IMR-90 (cell line): ENCODE results near the gene MYPOP. TPM values are rescaled to one million over a fixed set of nuclear protein-coding genes. Genes with fewer than 3 reads are reported as not detected.
A peak's percentile ranks its signal among the peaks of the same experiment; 100 is the strongest.

Source experiments
- ATAC-seq: fragments of 200-7000 bp; cut with Tn5 transposase; 2 replicates; pipeline ENCODE4 v1.9.1; 2020; ENCODE audit warnings: low read depth, mild to moderate bottlenecking, moderate library complexity
- BruUV-seq: library from RNA; stranded (reverse); fragments of 400-500 nt; replicated peaks from 2 replicates; lab custom pipeline; 2021; lab: Mats Ljungman, UMichigan
- CTCF ChIA-PET: fragments of 300-600 bp; formaldehyde crosslinking; extraction: SDS; loops from one replicate; lab custom pipeline; 2021; ENCODE audit warnings: antibody characterized with exemption; lab: Yijun Ruan, JAX
- POLR2A ChIA-PET: fragments of 300-600 bp; sonication (Branson Sonifier 250); formaldehyde crosslinking; loops from one replicate; lab custom pipeline; 2022; ENCODE audit warnings: antibody characterized with exemption; ENCODE audit not compliant: unreplicated experiment; lab: Charles Lee
- DNase-seq: peaks from one replicate; pipeline ENCODE4 v3.0.0; 2013
- H2AFZ ChIP-seq: replicated peaks from 2 replicates; pipeline ENCODE3; 2013; ENCODE audit warnings: low read length, mild to moderate bottlenecking; ENCODE audit not compliant: poor library complexity
- H2AK5ac ChIP-seq: 2 replicates; pipeline ENCODE4 v1.6.1; 2013; ENCODE audit warnings: low read depth, low read length, inconsistent platforms
- H2AK9ac ChIP-seq: replicated peaks from 2 replicates; pipeline ENCODE3; 2013; ENCODE audit warnings: mild to moderate bottlenecking, low read depth, low read length, moderate library complexity; ENCODE audit not compliant: poor library complexity
- H2BK120ac ChIP-seq: 2 replicates; pipeline ENCODE4 v1.6.1; 2013; ENCODE audit warnings: low read depth, low read length, inconsistent platforms
- H2BK15ac ChIP-seq: 3 replicates; pipeline ENCODE4 v1.6.1; 2013; ENCODE audit warnings: low read depth, low read length, inconsistent platforms
- H2BK20ac ChIP-seq: 2 replicates; pipeline ENCODE4 v1.6.1; 2013; ENCODE audit warnings: low read depth, mild to moderate bottlenecking, inconsistent platforms, low read length, moderate library complexity
- H2BK5ac ChIP-seq: 2 replicates; pipeline ENCODE4 v1.6.1; 2013; ENCODE audit warnings: mild to moderate bottlenecking, low read depth, low read length, inconsistent platforms; ENCODE audit not compliant: poor library complexity, severe bottlenecking
- H3K14ac ChIP-seq: replicated peaks from 2 replicates; pipeline ENCODE4 v1.6.1; 2013; ENCODE audit warnings: low read depth, low read length, inconsistent platforms
- H3K18ac ChIP-seq: 2 replicates; pipeline ENCODE4 v1.6.1; 2013; ENCODE audit warnings: low read depth, low read length, control low read depth
- H3K23ac ChIP-seq: 2 replicates; pipeline ENCODE4 v1.6.1; 2013; ENCODE audit warnings: low read depth, low read length, inconsistent platforms
- H3K27ac ChIP-seq: 2 replicates; pipeline ENCODE4 v1.5.1; 2013; ENCODE audit warnings: mild to moderate bottlenecking, control low read depth, low read length; ENCODE audit not compliant: insufficient read depth
- H3K27me3 ChIP-seq: 2 replicates; pipeline ENCODE4 v1.6.1; 2013; ENCODE audit warnings: low read length; ENCODE audit not compliant: control insufficient read depth, insufficient read depth
- H3K36me3 ChIP-seq: 2 replicates; pipeline ENCODE4 v1.6.1; 2013; ENCODE audit warnings: low read length, mixed read lengths; ENCODE audit not compliant: control insufficient read depth, insufficient read depth
- H3K4ac ChIP-seq: 2 replicates; pipeline ENCODE4 v1.6.1; 2013; ENCODE audit warnings: low read depth, low read length, inconsistent platforms
- H3K4me1 ChIP-seq: 2 replicates; pipeline ENCODE4 v1.6.1; 2013; ENCODE audit warnings: low read length, mixed read lengths; ENCODE audit not compliant: control insufficient read depth, insufficient read depth
- H3K4me2 ChIP-seq: 2 replicates; pipeline ENCODE4 v1.6.1; 2013; ENCODE audit warnings: low read depth, mild to moderate bottlenecking, control low read depth, low read length, moderate library complexity
- H3K4me3 ChIP-seq: 2 replicates; pipeline ENCODE4 v1.5.1; 2013; ENCODE audit warnings: low read depth, mild to moderate bottlenecking, control low read depth, low read length, moderate library complexity; ENCODE audit not compliant: insufficient read depth
- H3K56ac ChIP-seq: 2 replicates; pipeline ENCODE4 v1.6.1; 2013; ENCODE audit warnings: low read length, inconsistent platforms; ENCODE audit not compliant: insufficient read depth; ENCODE audit errors: extremely low read depth
- H3K79me1 ChIP-seq, 2 experiments: 2 replicates each; pipeline ENCODE4 v1.6.1; 2013; ENCODE audit warnings: low read length in 2 of 2, inconsistent platforms in 1 of 2, low read depth in 1 of 2
- H3K9ac ChIP-seq: 2 replicates; pipeline ENCODE4 v1.6.1; 2013; ENCODE audit warnings: low read depth, low read length, control low read depth
- H3K9me1 ChIP-seq: 2 replicates; pipeline ENCODE4 v1.6.1; 2013; ENCODE audit warnings: low read length, inconsistent platforms; ENCODE audit not compliant: insufficient read depth
- H3K9me3 ChIP-seq: 2 replicates; pipeline ENCODE4 v1.6.1; 2013; ENCODE audit warnings: low read length; ENCODE audit not compliant: control insufficient read depth, insufficient read depth
- H4K20me1 ChIP-seq: 2 replicates; pipeline ENCODE4 v1.6.1; 2013; ENCODE audit warnings: low read length, inconsistent platforms; ENCODE audit not compliant: insufficient read depth
- H4K5ac ChIP-seq: 2 replicates; pipeline ENCODE4 v1.6.1; 2013; ENCODE audit warnings: mild to moderate bottlenecking, low read depth, low read length, control low read depth
- H4K8ac ChIP-seq, 2 experiments: 2 replicates each; pipeline ENCODE4 v1.6.1; 2013; ENCODE audit warnings: low read depth in 2 of 2, low read length in 2 of 2, control low read depth in 1 of 2, inconsistent platforms in 1 of 2
- H4K91ac ChIP-seq: 2 replicates; pipeline ENCODE4 v1.6.1; 2013; ENCODE audit warnings: low read depth, low read length, inconsistent platforms; ENCODE audit not compliant: insufficient read depth
- BHLHE40 ChIP-seq: fragments of 150-350 bp; IDR thresholded peaks from 2 replicates; pipeline ENCODE4 v1.6.1; 2016; ENCODE audit warnings: mild to moderate bottlenecking, low read depth, low read length
- CEBPB ChIP-seq: IDR thresholded peaks from 2 replicates; pipeline ENCODE4 v1.6.1; 2012; ENCODE audit warnings: low read depth, low read length, improper control_type of control experiment
- CHD1 ChIP-seq: IDR thresholded peaks from 2 replicates; pipeline ENCODE4 v1.6.1; 2012; ENCODE audit warnings: low read depth, low read length, improper control_type of control experiment
- FOS ChIP-seq: fragments of 150-350 bp; IDR thresholded peaks from 2 replicates; pipeline ENCODE4 v1.6.1; 2016; ENCODE audit warnings: low read depth, low read length
- MAFK ChIP-seq: IDR thresholded peaks from 2 replicates; pipeline ENCODE4 v1.6.1; 2012; ENCODE audit warnings: low read depth, low read length, improper control_type of control experiment
- MAZ ChIP-seq: IDR thresholded peaks from 2 replicates; pipeline ENCODE4 v1.6.1; 2012; ENCODE audit warnings: low read depth, mild to moderate bottlenecking, low read length, improper control_type of control experiment, moderate library complexity, borderline replicate concordance
- NFE2L2 ChIP-seq: fragments of 150-350 bp; IDR thresholded peaks from 2 replicates; pipeline ENCODE4 v1.6.1; 2016; ENCODE audit warnings: low read depth, mild to moderate bottlenecking, low read length
- POLR2A ChIP-seq: IDR thresholded peaks from 2 replicates; pipeline ENCODE4 v1.6.1; 2012; ENCODE audit warnings: mild to moderate bottlenecking, low read depth, low read length
- RAD21 ChIP-seq: IDR thresholded peaks from 2 replicates; pipeline ENCODE4 v1.6.1; 2012; ENCODE audit warnings: low read length, improper control_type of control experiment
- RCOR1 ChIP-seq: IDR thresholded peaks from 2 replicates; pipeline ENCODE4 v1.6.1; 2012; ENCODE audit warnings: mild to moderate bottlenecking, low read length, improper control_type of control experiment; ENCODE audit not compliant: insufficient replicate concordance
- RFX5 ChIP-seq: IDR thresholded peaks from 2 replicates; pipeline ENCODE4 v1.8.0; 2012; ENCODE audit warnings: low read depth, mild to moderate bottlenecking, low read length, moderate library complexity
- SMC3 ChIP-seq: fragments of 150-350 bp; IDR thresholded peaks from 2 replicates; pipeline ENCODE4 v1.6.1; 2016; ENCODE audit warnings: low read depth, mild to moderate bottlenecking, antibody characterized with exemption, low read length, moderate library complexity
- WGBS, 2 experiments: methylation state at CpG; one replicate each; pipeline versions ENCODE4 v1.1.5 to v1.1.7; 2013; ENCODE audit warnings: missing lambda C conversion rate in 2 of 2; ENCODE audit not compliant: insufficient read length in 1 of 2; ENCODE audit errors: extremely low coverage in 2 of 2; 5-methylcytosine and 5-hydroxymethylcytosine counted together
- dilution Hi-C: fragments of 300-500 bp; cut with HindIII; formaldehyde crosslinking; loops from one replicate; pipeline ENCODE4 v1.14.3; 2018; ENCODE audit warnings: low sequenced_read_pairs; ENCODE audit not compliant: unreplicated experiment
- in situ Hi-C: fragments of 300-500 bp; cut with MboI; formaldehyde crosslinking; loops from 3 replicates; pipeline ENCODE4 v1.14.3; 2019; ENCODE audit warnings: low sequenced_read_pairs, inconsistent platforms, mixed read lengths
- intact Hi-C: fragments of 100-400 bp; cut with micrococcal nuclease; formaldehyde crosslinking; loops from 2 replicates; pipeline ENCODE4 v1.10.0; 2022
- polyA plus RNA-seq, 3 experiments: library from polyadenylated mRNA; depleted of rRNA; stranded (reverse); fragments of >200 nt; gene quantifications; 2 replicates each; pipeline ENCODE4 v1.2.3, GENCODE V29; 2012; ENCODE audit warnings: low replicate concordance in 1 of 3
- total RNA-seq: library from RNA; depleted of rRNA; stranded (reverse); fragments of >200 nt; gene quantifications from 2 replicates; pipeline ENCODE4 v1.2.3, GENCODE V29; 2012
- TF ChIP-seq, protein P1 (sequence below): fragments of 150-350 bp; IDR thresholded peaks from 2 replicates; pipeline ENCODE4 v1.6.1; 2016; ENCODE audit warnings: low read depth, mild to moderate bottlenecking, low read length, moderate library complexity, borderline replicate concordance
- TF ChIP-seq, protein P2 (sequence below): conservative IDR thresholded peaks from 2 replicates; pipeline ENCODE4 v1.5.1; 2012; ENCODE audit warnings: mild to moderate bottlenecking, low read depth, low read length, improper control_type of control experiment

MYPOP gene
- total and polyA plus RNA-seq, 2 of the 4 experiments (the other 2 are of a cell fraction) = 0.36 to 2.8 TPM

DNA sequence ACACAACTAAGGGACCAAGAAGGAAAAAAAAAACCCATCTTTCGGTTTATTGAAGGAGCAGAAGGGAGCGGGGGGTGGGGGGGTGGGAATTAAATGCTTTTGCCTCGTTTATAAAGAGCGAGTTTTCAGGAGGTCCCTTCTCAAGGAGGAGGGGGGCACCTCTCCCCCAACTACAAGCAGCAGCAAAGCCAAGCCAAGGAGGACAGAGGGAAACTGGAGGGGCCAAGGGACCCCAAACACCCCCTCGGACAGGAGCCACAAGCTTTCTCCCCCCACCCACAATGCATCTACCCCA, 18.9 kb downstream of the MYPOP start (continued):
- no peak for TF ChIP-seq RFX5
- no peak for TF ChIP-seq POLR2A
- TF ChIP-seq CHD1 = no peak
- no peak for TF ChIP-seq MAFK
- TF ChIP-seq CEBPB = no peak
- TF ChIP-seq SMC3 = no peak
- no peak for TF ChIP-seq NFE2L2

DNA sequence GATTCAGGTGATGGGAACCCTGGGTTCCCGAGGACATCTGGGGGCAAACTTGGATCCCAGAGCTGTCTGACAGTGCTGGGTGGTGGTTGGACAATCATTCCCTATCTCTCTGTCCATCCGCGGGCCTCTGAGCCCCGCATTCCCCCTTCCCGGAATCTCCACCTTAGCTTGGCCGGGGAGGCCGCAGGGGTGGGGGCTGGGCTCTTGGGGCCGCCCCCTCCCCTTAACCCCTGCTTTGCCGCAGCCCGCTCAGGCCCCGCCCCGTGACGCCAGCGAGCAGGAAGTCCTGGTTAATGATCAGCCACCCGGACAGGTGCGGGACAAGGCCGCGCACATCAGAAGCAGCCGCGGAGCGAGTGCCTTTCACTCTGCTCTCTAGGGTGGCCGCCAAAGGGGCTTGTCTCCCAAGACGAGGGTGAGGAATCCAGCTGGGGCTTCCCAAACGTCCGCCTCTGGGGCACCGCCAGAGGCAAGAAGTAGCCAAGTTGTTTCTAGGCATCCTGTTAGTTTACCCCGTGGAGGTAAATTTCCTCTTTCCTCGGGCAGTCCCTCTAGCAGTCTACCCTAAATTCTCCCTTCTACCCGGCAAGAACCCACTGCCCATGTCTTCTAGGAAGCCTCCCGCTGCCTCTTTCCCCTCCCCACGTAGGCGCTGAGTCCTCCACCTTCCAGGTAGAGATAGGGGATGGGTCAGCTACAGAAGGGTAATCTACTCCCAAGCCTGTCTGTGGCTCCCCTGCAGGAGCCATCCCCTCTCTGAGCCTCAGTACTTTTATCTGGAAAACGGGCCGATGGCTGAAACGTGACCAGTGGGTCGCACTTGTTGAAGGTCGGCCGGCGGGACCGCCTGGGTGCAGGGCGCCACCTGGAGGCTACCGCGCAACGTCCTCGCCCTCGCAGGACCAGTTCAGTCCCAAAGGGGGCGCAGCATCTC, 19.5 kb downstream of the MYPOP start:
- peak overlapping the region; percentile 66 for H2AFZ ChIP-seq
- TF ChIP-seq SMC3 = peak; percentile 83
- TF ChIP-seq MAFK = no peak
- TF ChIP-seq, protein P1, sequence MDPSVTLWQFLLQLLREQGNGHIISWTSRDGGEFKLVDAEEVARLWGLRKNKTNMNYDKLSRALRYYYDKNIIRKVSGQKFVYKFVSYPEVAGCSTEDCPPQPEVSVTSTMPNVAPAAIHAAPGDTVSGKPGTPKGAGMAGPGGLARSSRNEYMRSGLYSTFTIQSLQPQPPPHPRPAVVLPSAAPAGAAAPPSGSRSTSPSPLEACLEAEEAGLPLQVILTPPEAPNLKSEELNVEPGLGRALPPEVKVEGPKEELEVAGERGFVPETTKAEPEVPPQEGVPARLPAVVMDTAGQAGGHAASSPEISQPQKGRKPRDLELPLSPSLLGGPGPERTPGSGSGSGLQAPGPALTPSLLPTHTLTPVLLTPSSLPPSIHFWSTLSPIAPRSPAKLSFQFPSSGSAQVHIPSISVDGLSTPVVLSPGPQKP = no peak
- TF ChIP-seq RAD21 = peak; percentile 81
- TF ChIP-seq MAZ = peak; percentile 29; the same call in 1 of the 2 replicates
- TF ChIP-seq BHLHE40 = peak; percentile 94
- TF ChIP-seq, protein P2, sequence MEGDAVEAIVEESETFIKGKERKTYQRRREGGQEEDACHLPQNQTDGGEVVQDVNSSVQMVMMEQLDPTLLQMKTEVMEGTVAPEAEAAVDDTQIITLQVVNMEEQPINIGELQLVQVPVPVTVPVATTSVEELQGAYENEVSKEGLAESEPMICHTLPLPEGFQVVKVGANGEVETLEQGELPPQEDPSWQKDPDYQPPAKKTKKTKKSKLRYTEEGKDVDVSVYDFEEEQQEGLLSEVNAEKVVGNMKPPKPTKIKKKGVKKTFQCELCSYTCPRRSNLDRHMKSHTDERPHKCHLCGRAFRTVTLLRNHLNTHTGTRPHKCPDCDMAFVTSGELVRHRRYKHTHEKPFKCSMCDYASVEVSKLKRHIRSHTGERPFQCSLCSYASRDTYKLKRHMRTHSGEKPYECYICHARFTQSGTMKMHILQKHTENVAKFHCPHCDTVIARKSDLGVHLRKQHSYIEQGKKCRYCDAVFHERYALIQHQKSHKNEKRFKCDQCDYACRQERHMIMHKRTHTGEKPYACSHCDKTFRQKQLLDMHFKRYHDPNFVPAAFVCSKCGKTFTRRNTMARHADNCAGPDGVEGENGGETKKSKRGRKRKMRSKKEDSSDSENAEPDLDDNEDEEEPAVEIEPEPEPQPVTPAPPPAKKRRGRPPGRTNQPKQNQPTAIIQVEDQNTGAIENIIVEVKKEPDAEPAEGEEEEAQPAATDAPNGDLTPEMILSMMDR = peak; percentile 100
- TF ChIP-seq CEBPB = no peak
- peak; percentile 75 for TF ChIP-seq RCOR1
- no peak for TF ChIP-seq FOS

More for the DNA sequence above, 19.5 kb downstream of the MYPOP start:
- in situ Hi-C loops = no loop called here
- ATAC-seq (peak; percentile 22), DNase-seq (peak; percentile 82)
- ChIA-PET POLR2A (interaction anchor here (0.6 kb wide), 1 partner anchor 63 kb away, joined by 5 read pairs; no protein-coding TSS in a partner anchor), CTCF (no interaction called here)
- Histone ChIP-seq H2BK120ac (no peak overlapping the region), H3K9ac (no peak overlapping the region), H4K20me1 (peaks cover 15% of the 10 kb centered on the region), H2BK15ac (no peak overlapping the region), H3K9me3 (no peaks in the 10 kb centered on the region), H3K36me3 (peaks cover 7% of the 10 kb centered on the region; the same call in 1 of the 2 replicates), H2BK5ac (no peak overlapping the region), H4K5ac (no peak overlapping the region), H3K27ac (no peak overlapping the region), H3K79me1 (peaks cover 8 to 30% of the 10 kb centered on the region in 2 experiments), H3K4ac (no peak overlapping the region), H2AK5ac (no peak overlapping the region), H3K18ac (no peak overlapping the region), H3K56ac (no peak overlapping the region), H2BK20ac (no peak overlapping the region), H2AK9ac (peak overlapping the region; percentile 47), H3K4me2 (peak overlapping the region; percentile 1; the same call in 1 of the 2 replicates), H4K8ac (no peak overlapping the region), H3K14ac (no peak overlapping the region), H3K9me1 (peaks cover 6% of the 10 kb centered on the region; the same call in 1 of the 2 replicates), H4K91ac (no peak overlapping the region), H3K23ac (no peak overlapping the region), H3K4me3 (no peak overlapping the region), H3K27me3 (no peaks in the 10 kb centered on the region), H3K4me1 (peaks cover 10% of the 10 kb centered on the region)
- dilution Hi-C loops = no loop called here
- 23% methylated on average over 6 of the region's 47 CpGs; no CpG with 5 or more reads in 1 of the 2 experiments for WGBS, 2 experiments
- intact Hi-C loops = no loop called here
- no TSS peak for BruUV-seq
